ENCODE data around the gene SGK1.

Gene SGK1

GRCh38 chr6:134317471-134318131 lies at the start of gene SGK1:
TSS of gene SGK1 (minus strand) at chr6:134318112. CDS start at chr6:134317460, 652 bp downstream.
- DNase-seq = peak in 1 of 2 donors; percentile 24

GRCh38 chr6:134363323-134364039 lies 45.6 kb upstream of the SGK1 start:
- DNase-seq = no peak

- no peak for DNase-seq
Measured at GRCh38 chr6:134361011-134361410, 43.1 kb upstream of the SGK1 start.

- DNase-seq = no peak
Measured at GRCh38 chr6:134359302-134359701, 41.4 kb upstream of the SGK1 start.

GRCh38 chr6:134358320-134358719 lies 40.4 kb upstream of the SGK1 start:
- no peak for DNase-seq

DNA sequence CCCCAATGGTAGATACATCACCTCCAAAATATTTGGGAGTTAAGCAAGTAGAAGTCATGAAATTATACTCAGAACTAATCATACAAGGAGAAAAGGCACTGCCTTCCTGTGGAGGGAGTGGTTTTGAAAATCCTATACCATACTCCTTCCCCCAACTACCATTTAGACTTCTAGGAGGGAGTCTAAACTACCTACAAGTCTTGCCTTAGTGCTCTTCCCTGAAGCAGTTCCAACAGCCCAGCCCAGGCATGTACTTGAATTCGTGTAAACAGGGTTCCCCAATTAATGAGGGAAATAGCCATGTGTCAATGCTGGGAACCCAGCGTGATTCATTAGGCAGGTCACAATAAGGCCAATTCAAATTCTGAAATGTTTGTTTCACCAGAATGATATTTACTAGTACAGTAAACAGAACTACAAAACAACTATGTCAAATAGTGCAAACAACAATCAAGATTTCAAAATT lies 39.1 kb upstream of the SGK1 start:
- no peak for DNase-seq

- DNase-seq = no peak
Measured at GRCh38 chr6:134356405-134356804, 38.5 kb upstream of the SGK1 start.

DNA sequence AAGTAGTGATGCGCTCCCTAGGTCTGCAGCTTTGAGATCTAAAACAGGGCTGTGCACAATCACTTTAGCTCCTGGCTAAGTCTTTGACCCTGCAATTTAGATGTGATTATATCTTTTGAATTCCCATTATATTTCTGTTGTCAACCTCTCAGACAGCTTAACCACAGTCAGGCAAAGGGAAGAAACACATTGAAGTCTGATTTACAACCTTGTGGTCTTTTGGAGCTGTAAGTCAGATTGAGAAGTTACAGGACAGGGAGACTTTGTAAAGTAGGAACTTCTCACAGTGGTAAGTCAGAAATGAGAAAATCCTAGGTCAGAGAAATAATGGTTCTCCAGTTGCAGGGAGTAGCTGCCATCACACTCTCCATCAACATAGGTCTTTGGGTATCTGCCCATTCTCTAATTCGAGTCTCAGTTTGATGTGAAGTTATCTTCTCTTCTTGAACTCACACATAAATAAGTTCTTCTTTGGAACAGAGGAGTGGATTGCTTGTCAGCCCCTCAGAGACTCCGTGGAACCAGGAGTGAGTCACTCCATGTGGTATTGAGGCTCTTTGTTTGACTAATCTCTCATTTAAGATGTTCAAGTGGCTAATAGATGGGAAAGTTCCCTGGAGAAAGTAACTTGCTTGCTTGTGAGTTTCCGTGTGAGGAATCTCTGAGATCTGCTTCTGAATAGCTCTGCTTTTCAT lies 35.0 kb upstream of the SGK1 start:
- DNase-seq = no peak

GRCh38 chr6:134351615-134352474 lies 33.9 kb upstream of the SGK1 start:
- DNase-seq = peak in 1 of 2 donors; percentile 7

DNA sequence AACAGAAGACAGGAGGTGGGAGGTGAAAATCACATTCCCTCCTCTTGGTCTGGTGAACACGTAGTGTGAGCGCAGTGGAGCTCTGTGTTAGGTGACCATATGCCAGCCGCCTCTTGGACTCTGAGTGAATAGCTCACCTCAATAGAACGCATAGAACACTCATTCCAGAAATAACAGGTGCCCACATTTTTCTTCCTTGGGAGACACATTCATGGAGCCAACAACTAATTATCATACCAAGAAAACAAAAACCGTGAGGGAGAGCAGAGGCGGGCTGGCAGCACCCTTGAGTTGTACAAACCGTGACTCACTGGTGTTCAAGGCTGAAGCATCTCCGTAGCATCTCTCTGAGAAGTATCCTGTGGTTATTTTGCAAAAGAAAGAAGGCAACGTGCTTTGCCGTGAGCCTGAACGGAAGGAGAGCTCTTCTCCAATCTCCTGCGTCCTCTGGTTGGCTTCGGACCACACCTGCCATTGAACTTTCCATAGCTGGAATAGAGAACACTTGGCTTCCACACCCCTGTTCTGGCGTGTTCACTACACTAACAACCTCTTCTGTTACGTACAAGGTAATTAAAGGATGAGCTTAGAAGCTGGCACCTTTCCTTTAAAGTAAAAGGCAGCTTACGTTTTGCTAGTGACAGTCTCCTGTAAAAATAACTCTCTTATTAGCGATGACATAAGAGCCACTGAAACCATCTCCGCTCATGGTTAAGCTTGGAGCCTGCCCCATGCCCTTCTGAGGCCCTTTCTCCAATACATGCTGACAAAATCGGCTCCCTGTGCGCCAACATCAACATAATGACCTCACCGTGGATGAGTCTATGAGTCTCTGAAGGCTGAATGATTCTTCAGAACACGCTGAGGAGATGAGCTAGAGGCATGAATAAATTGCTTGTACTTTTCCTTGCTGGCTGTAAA lies 30.2 kb upstream of the SGK1 start:
- DNase-seq = no peak

DNA sequence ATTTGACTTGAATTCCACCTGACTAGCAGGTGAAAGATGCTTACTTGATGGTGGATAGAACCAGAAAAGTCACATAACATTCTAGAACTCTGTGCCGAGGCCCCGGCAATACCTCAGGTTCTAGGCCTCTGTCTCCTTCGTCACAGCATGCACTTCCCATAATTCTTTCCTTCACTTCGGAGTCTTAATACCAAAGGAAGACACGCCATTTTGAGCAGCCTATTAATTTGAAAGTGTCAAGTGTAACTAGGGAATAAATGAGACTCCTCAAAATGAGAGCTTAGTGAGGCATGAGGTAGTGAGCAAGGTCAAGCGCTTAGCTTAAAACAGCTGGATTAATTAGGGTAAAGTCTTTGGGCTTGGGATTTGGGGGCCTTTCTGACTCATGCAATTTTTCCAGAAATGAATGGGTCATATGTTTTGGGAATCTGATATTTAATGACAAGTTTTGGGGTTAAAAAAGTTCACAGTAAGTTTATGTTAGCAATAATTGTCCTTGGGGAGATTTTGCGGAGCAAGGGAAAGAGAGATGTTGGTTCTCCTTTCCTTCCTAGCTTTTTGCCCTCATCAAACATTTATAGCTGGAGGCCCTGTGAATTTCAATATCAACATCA lies 29.1 kb upstream of the SGK1 start:
- no peak for DNase-seq

GRCh38 chr6:134345789-134346188 lies 27.9 kb upstream of the SGK1 start:
- DNase-seq = no peak

GRCh38 chr6:134343066-134343465 lies 25.2 kb upstream of the SGK1 start:
- no peak for DNase-seq

DNA sequence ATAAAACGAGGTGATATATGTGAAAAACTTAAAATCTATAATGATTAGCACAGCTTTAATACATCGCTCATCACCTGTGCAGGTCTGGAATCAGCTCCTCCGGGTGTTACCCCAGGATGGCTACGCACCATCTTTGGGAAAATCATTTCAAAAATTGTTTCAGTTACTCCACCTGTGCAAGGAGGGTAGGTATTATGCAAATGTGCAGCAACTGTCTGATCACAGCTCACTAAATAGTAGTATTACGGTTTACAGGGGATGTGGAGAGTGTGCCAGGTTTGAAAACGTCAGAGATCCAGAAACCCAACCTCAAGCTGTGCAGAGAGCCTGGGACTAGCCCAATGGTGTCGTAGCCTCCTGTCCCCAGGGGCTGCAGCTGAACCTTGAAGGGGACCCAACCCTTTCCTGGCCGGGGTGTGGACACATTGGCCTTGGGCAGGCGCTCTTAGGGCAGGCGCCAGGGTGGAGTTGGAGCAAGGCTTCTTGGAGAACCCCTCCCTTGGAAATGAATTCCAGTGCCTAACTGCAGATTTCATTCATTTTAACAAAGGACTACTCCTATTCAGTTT lies 24.2 kb upstream of the SGK1 start:
- DNase-seq = no peak

DNA sequence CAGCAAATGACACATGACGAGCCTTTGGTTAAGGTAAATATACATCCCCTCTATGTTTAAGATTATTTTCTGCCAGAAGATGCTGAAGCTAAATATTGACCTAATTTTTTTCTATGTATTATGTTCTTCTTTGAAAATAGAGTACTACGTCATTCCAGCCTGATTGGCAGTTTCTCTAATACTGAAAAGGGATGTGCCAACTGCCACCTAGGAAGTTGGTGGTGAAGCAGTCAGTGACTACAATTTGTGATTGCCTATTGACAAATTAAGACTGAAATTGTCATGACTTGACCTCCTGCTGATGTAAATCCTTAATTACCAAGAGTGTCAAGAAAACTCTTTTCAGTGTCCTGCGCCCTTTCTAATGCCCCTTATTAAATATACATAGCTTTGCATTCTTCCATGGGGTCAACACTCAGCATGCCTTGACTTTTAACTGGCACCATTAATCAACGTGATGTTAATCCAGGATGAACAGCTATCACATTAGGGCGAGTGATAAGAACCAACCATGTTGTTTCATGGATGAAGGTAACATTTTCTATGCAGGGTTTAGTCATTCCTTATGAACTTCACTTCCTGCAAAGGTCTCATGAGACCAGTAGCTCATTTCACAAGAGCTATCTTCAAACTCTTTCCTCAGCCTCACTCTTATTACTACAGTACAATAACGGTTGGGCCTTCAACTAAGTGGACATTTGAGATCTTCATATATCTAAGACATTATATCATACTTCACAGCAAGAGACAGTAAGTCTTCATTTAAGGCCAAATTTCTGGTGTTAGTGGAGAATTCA lies 22.5 kb upstream of the SGK1 start:
- DNase-seq = no peak

DNA sequence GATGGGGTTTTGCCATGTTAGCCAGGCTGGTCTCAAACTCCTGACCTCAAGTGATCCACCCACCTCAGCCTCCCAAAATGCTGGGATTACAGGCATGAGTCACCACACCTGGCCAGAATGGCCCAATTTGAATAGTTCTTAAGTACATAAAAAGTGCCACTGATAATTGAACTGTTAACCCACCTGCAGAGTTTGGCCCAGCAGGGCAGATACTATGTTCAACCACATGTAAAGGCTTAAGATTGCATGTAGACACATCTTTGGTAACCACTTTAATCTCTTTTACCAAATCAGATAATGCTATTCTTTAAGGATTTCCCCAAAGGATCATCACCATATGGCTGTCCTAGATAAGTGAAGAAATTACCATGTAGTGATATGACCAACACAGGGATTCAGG lies 21.3 kb upstream of the SGK1 start:
- DNase-seq = no peak

DNA sequence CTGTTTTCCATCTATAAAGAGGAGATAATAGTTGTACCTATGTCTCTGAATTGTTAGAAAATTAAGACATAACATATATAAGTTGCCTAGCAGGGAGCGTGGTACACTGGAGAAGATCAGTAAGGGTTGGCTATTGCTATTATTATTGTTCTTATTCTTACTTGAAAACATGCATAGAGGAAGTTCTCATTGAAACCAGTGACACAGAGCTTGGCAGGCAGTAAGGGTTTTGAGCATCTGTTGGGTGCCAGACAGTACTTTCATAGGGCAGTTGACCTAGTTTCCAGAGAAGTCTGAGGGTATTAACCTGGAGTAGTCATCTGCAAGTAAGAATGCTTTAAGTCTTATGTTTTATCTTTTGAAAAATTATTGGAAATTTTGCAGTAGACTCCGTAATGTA lies 13.3 kb upstream of the SGK1 start:
- no peak for DNase-seq

GRCh38 chr6:134330555-134330954 lies 12.6 kb upstream of the SGK1 start:
- no peak for DNase-seq

DNA sequence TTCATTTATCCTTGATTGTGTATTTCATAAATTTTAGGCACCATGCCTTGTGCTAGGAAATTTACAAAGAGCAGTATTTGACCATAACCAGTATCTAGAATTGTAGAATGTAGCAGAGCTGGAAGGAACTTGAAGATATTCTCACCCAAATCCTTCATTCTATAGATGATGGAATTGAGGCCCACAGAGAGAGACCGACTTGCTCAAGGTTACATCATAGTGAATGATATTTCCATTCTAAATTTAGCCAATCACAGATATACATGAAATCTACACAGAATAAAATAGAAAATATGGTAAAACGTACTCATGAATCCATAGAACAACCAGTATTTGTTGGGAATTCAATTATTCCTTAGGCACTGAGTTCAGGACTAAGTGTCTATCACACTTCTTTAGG lies 10.9 kb upstream of the SGK1 start:
- DNase-seq = no peak

DNA sequence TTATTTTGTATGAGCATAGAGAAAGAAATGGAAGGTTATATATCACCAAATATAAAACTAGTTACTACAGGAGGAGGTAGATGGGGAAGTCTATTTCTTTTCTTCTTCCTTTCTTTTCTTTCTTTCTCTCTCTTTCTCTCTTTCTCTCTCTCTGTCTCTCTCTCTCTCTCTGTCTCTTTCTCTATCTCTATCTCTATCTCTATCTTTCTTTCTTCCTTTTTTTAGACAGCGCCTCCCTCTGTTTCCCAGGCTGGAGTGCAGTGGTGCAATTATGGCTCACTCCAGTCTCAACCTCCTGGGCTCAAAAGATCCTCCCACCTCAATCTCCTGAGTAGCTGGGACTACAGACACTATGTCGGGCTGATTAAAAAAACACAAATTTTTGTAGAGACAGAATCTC lies 10.2 kb upstream of the SGK1 start:
- DNase-seq = no peak
